Stimulated activated CD8-positive, alpha-beta memory T cell treated with anti-CD3 and anti-CD28 coated beads, Interleukin-15, amount 100 ng/mL, for 1 hour (primary cell): ENCODE results near the gene DIDO1.

Experiments used
- DNase-seq: peaks from one replicate; pipeline ENCODE4 v3.0.0-alpha.2; 2020; ENCODE audit warnings: low read depth

Gene DIDO1

GRCh38 chr20:62892348-62893304 lies 33.7 kb downstream of the DIDO1 start:
- no peak for DNase-seq

- DNase-seq = no peak
These were observed 35.2 kb downstream of the DIDO1 start for GRCh38 chr20:62891111-62891510.

- DNase-seq = no peak
These were observed 35.9 kb downstream of the DIDO1 start for GRCh38 chr20:62890444-62890843.

DNA sequence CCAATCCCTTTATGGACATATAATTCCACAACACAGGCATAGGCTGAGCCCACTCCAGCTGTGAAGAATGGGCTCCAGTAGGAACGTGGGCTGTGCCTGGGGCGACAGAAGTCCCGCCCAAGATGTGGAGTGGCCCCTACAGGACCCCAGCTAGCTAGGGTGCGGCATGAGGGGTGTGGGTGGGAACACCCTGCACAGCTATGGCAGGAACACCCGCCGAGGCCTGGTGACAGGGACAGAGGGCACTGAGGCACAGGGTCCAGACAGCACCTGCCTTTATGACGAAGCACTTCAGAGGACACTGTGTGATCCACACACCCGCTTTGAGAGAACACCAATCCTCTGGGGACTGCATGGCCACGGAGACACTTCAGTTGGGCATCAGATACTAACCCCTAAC lies 36.4 kb downstream of the DIDO1 start:
- DNase-seq = no peak

DNA sequence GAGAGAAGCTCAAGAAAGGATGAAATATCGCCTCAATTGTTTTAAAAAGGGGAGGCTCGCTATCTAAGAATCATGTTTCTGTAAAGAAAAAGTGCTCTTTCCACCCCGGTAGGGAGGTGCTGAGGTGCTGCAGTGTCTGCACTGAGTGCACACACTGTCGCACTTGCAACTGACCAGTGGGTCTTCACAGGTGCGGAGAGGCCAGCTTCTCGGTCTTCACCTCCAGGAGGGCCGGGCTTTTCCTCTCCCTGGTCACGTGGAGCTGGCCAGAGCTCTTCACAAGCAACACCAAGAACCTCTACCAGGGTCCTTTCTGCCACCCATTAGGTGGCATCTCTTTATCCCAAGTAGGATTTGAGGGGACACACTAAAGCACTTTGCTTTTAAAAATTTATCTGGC lies 36.9 kb downstream of the DIDO1 start:
- no peak for DNase-seq

DNA sequence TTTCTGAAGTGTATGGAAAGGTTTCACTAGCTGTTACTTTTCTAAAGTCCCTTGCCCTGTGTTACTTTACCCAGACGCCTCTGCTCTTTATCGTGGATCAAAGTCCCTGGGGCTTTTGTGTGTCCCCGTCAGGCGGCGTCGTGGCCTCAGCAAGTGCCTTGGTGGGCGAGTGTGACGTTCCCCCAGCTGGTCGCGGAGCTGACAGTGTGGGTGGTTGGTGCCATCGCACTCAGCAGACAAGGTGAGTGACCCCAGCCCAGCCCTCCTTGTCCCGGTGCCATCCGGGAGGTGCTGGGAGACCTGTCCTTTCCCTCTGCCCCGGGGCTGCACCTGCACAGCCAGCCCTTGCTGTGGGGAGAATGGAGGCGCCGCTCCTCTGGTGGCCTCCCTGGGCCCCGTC lies 37.4 kb downstream of the DIDO1 start:
- DNase-seq = no peak

- DNase-seq = no peak
These were observed 37.9 kb downstream of the DIDO1 start for GRCh38 chr20:62888406-62888805.

DNA sequence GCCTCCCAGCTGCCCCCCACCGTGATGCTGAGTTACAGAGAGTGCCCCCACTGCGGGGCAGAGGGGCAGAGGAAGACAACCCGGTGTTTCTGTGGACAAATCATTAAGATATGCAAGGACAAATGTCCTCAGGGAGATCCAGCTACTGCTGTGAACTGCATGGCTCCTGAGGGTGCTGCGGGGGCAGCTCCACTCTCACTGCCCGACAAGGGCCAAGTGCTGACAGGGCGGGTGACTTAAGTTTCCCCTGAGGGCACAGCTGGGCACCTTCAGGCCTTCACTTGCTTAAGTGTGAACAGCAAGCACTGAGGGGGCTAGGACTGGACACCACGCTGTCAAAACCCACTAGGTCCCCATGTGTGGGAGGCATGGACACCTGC lies 38.5 kb downstream of the DIDO1 start:
- DNase-seq = no peak

DNA sequence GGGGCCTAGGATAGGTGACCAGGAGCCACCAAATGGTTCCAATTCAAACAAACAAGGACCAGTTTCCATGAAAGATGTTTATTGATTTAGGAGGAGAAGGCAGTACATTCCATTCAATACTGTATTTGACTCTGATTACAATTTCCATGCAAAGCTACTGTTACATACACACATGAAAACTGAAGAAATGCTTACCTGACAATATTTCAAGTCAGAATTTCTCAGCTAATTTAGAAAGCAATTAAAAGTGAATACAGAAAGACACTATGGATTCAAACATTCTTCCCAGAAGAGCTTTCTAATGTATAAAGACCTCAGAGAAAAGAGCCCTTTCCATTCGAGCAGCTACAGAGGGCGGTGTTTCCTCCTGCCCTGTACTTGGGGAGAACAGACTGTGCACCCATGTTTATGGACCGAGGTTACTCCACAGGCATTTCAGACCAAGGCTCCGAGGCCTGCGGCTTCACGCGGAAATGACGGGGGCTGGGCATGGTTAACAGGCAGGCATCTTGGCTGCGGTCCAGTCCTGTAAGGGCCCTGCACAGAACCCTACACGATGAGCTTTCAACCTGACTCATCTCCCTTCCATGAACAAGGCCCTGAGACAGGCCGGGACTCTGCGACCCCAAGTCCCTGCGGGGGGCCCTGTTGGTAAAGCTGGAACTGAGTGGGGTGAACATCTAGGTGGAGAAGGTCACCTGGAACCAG lies 39.0 kb downstream of the DIDO1 start:
- DNase-seq = no peak

DNA sequence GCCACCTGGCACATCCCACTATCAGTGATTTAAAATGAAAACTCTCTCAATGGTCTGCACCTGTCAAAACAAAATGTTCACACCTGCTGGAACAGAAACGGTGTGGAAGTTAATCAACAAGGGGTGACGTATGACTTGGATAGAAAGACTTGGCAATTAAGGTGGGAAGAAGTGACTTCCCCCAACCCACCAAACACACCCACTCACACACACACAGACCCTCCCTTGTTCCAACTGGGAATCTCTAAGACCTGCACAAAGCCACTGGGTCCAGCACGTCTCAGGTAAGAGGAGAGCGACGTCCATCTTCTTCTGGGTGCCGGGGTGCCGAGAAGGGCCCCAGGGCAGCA lies 39.6 kb downstream of the DIDO1 start:
- no peak for DNase-seq

DNA sequence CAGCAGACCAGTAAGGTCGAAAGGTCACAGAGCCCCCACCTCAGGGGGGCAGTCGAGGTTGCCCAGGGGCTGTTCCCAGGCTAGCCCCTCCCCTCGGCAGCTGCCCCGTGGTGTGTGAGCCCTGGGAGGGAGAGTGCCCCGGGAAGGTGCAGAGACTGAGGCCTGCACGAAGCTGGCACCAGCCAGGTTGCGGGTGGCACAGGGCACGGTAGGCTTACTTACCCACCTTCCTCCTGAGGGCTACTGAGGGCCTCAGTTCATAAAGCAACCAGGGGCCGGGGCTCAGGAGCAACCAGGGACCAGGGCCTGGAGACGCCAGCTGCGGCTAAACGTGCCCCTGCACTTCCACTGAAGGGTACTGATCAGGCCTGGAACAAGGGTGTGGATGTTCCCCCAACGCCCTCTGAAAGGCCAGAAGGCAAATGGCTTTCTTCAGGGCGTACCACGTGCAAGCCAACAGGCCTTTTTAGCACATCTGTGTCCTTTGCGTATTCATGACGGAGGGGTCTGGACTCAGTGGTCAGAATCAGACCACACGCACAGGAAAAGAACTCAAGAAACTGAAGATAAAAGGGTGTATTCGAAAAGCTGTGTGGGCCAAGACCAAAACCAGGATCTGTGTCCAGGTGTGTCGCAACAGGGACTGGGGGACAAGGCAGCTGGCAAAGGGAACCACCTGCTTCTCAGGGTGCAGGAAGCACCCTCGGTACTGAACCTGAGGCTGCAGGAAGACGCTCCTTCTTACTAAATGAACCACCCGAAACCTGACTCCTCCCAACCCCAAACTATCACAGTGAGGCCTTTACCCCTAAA lies 40.2 kb downstream of the DIDO1 start:
- DNase-seq = no peak

DNA sequence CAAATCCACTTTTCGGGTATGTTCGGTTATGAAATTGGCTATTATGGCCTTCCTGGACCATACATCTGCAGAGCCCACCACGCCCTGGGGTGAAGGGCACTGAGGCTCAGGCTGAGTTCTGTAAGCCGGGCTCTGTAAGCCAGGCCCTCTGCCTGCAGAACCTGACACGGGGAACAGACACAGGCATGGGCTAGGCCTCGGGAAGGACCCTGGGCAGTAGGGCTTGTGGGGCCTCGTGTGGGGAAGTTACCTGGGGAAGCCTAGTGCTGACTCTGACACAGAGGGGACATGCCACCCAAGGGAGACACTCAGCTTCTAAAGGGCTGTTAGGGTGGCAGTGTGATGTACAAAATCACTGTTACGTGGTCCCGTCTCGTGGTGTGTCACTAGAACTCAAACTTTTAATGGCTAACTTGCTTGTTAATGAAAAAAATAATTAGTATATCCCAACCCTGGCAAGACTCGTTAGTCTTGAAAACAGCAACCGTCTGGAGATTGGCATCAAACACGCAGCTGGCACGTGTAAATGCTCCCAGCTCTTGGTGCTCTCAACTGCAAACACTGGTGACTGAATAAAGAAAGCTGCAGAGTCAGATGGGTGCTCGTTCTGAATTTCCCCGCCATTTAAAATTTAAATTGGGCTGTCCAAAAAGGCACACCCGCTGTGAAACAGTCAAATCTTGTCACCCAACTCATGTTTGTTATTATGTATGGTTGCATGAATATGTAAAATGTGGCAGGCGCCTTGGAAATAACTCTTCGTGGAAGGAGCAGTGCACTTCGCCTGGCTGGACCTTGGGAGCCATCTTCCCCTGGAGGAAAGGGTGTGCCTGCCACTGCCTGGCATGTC lies 41.0 kb downstream of the DIDO1 start:
- no peak for DNase-seq

DNA sequence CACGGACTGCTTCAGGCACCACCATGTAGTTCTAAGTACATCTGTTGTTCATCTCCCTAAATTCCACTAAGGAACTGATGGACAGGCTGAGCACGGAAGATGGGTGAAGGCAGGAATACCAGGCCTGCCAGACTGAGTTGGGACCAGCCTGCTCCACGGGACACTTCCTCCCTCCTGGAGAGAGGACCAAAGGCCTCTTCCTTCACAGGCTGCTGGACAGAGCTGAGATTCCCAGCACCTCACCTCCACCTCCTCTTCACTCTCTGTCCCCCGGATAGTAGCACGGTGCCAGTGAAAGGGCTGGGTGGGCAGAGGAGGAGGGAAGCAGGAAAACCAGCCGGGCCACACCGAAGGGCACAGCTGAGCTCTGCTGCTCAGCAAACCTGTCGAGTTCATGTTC lies 41.7 kb downstream of the DIDO1 start:
- no peak for DNase-seq

- DNase-seq = no peak
These were observed 43.9 kb downstream of the DIDO1 start for GRCh38 chr20:62882426-62882825.

DNA sequence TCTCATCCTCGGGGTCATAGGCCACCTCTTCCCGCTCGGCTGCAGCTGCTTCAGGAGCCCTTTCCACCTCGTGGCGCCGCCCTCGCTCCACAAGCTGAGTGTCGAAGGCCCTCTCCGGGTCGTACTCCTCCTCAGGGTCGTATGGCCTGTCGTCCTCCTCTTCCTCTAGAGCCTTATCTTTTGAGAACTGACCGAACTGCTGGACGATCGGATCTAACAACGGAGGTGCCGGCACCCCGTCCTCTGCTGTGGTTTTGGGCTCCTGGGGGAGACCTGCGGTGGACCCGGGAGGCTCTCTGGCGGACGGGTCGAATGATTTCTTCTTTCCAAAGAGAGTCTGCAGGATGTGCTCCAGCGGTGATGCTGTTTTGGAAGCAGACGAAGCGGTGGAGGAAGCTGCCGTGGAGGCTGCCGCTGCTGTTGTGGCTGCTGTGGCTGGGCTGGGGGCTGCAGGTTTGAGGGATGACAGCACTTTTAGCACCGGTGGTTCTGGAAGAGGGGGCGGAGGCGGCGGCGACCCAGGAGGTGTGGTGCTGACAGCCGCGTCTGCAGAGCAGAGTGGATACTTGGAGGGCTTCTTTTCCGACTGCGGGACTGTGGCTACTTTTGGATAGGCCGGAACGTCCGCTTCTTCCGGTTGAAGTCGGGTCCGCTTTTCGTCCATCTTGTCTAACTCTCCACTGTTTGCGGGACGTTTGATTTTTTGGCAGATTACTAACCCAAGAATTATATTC lies 44.5 kb downstream of the DIDO1 start:
- no peak for DNase-seq

GRCh38 chr20:62880935-62881661 lies 45.2 kb downstream of the DIDO1 start:
- no peak for DNase-seq

DNA sequence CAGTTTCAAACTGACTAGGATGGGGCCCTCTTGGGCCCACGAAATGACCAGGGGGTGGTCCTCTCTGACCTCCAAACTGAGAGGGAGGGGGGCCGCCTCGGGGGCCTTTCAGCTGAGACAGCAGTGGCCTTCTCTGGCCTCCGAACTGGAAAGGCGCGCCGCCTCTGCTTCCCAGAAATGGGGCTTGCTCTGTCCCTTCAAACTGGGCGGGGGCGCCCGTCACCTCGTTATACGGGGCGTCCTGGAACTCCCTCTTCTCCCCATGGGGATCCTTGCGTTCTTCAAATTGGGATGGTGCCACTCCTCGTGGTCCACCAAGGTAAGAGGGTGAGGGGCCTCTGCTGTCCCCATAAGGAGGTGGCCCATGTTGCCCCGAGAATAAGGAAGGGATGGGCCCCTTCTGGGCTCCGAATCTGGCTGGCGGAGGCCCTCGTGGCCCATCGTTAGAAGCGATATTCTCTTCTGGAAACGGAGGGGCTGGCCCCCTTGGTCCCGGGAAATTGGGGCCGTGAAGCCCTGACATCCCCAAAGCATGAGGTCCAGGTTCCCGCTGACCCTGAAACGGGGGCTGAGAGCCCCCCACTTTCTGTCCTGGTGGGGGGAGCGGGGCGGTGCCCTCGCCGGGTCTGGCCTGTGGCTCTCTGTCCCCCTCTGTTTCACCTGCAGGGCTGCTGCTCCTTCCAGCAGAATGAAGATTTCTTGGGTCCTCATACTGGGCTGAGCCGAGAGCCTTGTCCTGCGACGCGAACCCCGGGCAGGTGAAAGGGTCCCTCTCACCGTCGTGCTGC lies 46.0 kb downstream of the DIDO1 start:
- no peak for DNase-seq

DNA sequence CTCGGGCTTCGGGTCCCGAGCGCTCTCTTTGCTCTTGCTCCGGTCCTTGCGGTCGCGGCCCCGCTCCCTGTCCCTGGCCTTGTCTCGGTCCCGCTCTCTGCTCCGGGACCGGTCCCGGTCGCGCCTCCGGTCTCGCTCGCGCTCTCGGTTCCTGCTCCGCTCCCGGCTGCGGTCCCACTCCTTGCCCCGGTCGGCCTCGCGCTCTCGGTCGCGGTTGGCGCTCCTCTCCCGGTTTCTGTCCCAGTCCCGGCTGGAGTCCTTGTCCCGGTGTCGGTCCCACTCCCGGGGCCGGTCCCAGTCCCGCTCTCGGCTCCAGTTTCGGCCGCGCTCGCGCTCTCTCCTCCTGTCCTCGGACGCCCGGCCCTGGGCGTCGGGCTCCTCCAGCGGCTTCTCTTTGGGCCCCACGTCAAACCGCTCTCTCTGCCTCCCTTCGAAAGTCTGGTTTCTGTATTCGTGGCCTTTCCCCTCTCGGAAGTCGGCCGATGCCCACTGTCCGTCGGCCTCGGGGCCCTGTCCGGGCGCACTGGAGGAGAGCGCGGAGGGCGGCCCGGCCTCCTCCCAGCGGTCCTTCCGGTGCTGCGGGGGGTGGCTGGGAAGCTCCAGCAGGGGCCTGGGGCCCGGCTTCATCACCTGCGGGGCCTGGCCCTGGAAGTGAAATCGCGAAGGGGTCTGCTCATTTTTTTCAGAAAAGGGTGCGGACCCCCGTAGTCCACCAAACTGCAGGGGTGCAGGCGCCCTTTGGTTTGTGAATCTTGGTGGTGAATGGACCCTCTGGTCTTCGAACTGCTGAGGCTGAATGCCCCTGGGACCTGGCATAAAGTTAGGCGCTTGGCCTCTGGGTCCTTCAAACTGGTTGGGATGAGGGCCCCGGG lies 46.8 kb downstream of the DIDO1 start:
- no peak for DNase-seq
